Esophagus muscularis mucosa (tissue), 4 donors: ENCODE measurements around the gene CCNY. TPM values are rescaled to one million over a fixed set of nuclear protein-coding genes. Genes with fewer than 3 reads are reported as not detected.
"Not testable (repeated sequence)": the region's sequence is repeated elsewhere in the genome, so short reads cannot be mapped to it uniquely, and the experiment has no call there.

Experiments
- DNase-seq: peaks from one replicate; pipeline ENCODE4 v3.0.0-alpha.2; 2017; ENCODE audit errors: extremely low spot score
- H3K27ac ChIP-seq, 4 donors: fragments of 200-600 bp; sonication (generic); replicated peaks in 1 of 4; 1 replicate in 3 of 4; 2 replicates in 1 of 4; pipeline ENCODE4 v1.5.1; 2016 to 2019; ENCODE audit warnings: mild to moderate bottlenecking in 1 of 4
- H3K27me3 ChIP-seq, 4 donors: fragments of 200-600 bp; sonication (generic); one replicate each; pipeline versions ENCODE4 v1.5.1 to v1.6.0; 2016 to 2019
- H3K36me3 ChIP-seq, 4 donors: fragments of 200-600 bp; sonication (generic); one replicate each; pipeline ENCODE4 v1.5.1; 2016 to 2019
- H3K4me1 ChIP-seq, 4 donors: fragments of 200-600 bp; sonication (generic); one replicate each; pipeline ENCODE4 v1.5.1; 2016 to 2019
- H3K4me3 ChIP-seq, 4 donors: fragments of 200-600 bp; sonication (generic); 1 replicate in 2 of 4; 2 replicates in 2 of 4; pipeline ENCODE4 v1.5.1; 2016 to 2019; ENCODE audit warnings: mild to moderate bottlenecking in 4 of 4, moderate library complexity in 1 of 4
- H3K9me3 ChIP-seq, 4 donors: fragments of 200-600 bp; sonication (generic); 1 replicate in 3 of 4; 2 replicates in 1 of 4; pipeline ENCODE4 v1.5.1; 2016 to 2019
- EP300 ChIP-seq: sonication (generic); formaldehyde crosslinking; IDR thresholded peaks from one replicate; pipeline ENCODE4 v1.6.1; 2017; ENCODE audit warnings: antibody characterized with exemption
- POLR2A ChIP-seq: fragments of 450-650 bp; IDR thresholded peaks from one replicate; pipeline ENCODE4 v1.6.1; 2017; ENCODE audit warnings: antibody characterized with exemption, moderate library complexity, mild to moderate bottlenecking, low read depth
- POLR2AphosphoS5 ChIP-seq, 2 donors: sonication (generic); formaldehyde crosslinking; IDR thresholded peaks; one replicate each; pipeline ENCODE4 v1.6.1; 2017; ENCODE audit warnings: antibody characterized with exemption in 2 of 2
- WGBS: methylation state at CpG from one replicate; pipeline ENCODE4 v1.1.5; 2018; 5-methylcytosine and 5-hydroxymethylcytosine counted together
- intact Hi-C: fragments of 100-400 bp; cut with DNase I; formaldehyde crosslinking; loops from one replicate; pipeline ENCODE4 v1.15.1; 2023
- total RNA-seq, 4 donors: library from RNA; depleted of rRNA; stranded (reverse); fragments of >200 nt; gene quantifications; one replicate each; pipeline versions ENCODE4 v1.1.0 to v1.2.1, GENCODE V29; 2016
- TF ChIP-seq, protein P1 (sequence below), 3 experiments: fragments of 200-600 bp in 2 of 3; fragments of 450-650 bp in 1 of 3; sonication (generic) in 2 of 3; IDR thresholded peaks; one replicate each; pipeline ENCODE4 v1.5.1; 2017 to 2019; ENCODE audit warnings: antibody characterized with exemption in 3 of 3, mild to moderate bottlenecking in 2 of 3, moderate library complexity in 1 of 3

Gene CCNY
- total RNA-seq, 4 donors from 2014 or later, result 36.6 to 53.5 (median 47.0) TPM

DNA sequence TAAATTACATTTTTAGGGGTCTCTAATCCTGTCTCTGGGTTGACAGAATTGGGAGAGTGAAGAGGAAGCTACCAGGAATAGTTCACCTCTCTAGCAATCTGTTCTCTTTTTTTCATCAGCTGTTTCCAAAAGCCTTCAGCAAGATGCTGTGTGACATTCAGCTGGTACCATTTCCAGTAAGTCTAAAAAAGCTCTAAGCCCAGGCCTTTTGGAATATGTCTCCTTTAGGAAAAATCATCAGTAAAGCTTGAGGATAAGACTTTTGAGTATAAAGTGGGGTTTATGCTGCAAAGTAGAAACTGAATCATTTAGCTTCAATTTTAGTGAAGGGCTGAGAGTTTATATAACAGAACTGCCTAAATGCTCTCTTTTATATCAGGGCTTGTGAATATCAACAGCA is 81.5 kb downstream of the CCNY start:
- Histone ChIP-seq H3K27ac (peak overlapping the region; percentile 4 to 59 (median 44)), H3K36me3 (no peaks in the 10 kb centered on the region), H3K27me3 (no peaks in the 10 kb centered on the region), H3K4me3 (no peak overlapping the region), H3K9me3 (no peaks in the 10 kb centered on the region), H3K4me1 (peaks cover 64 to 93% (median 72%) of the 10 kb centered on the region in 4 donors)
- no peak for DNase-seq
- TF ChIP-seq EP300, result no peak
- no peak for TF ChIP-seq POLR2A
- no peak for TF ChIP-seq POLR2AphosphoS5 (IDR thresholded peaks at IDR 0.05)
- TF ChIP-seq, protein P1, sequence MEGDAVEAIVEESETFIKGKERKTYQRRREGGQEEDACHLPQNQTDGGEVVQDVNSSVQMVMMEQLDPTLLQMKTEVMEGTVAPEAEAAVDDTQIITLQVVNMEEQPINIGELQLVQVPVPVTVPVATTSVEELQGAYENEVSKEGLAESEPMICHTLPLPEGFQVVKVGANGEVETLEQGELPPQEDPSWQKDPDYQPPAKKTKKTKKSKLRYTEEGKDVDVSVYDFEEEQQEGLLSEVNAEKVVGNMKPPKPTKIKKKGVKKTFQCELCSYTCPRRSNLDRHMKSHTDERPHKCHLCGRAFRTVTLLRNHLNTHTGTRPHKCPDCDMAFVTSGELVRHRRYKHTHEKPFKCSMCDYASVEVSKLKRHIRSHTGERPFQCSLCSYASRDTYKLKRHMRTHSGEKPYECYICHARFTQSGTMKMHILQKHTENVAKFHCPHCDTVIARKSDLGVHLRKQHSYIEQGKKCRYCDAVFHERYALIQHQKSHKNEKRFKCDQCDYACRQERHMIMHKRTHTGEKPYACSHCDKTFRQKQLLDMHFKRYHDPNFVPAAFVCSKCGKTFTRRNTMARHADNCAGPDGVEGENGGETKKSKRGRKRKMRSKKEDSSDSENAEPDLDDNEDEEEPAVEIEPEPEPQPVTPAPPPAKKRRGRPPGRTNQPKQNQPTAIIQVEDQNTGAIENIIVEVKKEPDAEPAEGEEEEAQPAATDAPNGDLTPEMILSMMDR (IDR thresholded peaks at IDR 0.05), result no peak
- intact Hi-C loops, result loop anchor here (5.0 kb wide), 1 partner anchor 80 kb away; the partner anchor contains the start of gene CCNY

DNA sequence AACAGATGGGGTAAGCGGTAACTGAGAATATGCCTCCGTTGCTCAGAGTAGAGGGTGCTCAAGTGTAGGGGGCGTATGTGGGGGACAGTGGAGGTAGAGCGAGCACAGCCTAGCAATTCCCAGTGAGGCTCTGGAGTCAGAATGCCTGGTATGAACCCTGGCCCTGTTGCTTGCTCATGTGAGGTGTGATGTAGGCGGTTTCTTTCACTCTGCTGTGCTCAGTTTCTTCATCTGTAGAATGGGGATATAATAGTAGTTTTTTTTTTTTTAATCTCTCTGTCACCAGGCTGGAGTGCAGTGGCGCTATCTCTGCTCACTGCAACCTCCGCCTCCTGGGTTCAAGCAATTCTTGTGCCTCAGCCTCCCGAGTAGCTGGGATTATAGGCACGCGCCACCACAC is 82.3 kb downstream of the CCNY start:
- H3K27me3 ChIP-seq, H3K4me3 ChIP-seq, DNase-seq, H3K36me3 ChIP-seq, H3K9me3 ChIP-seq: not testable (repeated sequence)
- intact Hi-C loops, result loop anchor here (5.0 kb wide), 1 partner anchor 81 kb away; the partner anchor contains the start of gene CCNY
- Histone ChIP-seq H3K4me1 (peaks cover 59 to 93% (median 73%) of the 10 kb centered on the region in 4 donors), H3K27ac (peak overlapping the region in 3 of 4 donors; percentile 35 to 59 (median 53))
- WGBS, result 98% methylated on average over 10 of the region's 10 CpGs

DNA sequence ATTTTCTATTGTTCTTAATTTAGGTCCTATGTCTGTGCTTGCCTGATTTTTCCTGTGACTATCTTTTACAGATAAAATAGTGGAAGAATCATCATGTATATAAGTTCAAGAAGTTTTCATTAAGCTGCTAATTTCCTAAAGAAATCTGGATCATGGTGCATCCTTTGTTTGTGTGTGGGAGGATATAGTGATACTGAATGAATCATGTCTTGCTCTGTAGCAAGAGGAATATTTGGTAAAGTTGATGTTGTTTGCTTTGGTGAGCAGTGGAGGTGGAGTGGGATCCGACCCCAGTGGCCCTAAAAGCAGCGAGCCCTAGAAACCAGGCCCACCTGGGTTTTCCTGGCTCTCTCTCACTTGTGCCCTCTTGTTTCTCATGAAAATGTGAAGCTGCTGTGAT is 83.7 kb downstream of the CCNY start:
- no peaks in the 10 kb centered on the region for H3K36me3 ChIP-seq
- H3K27me3 ChIP-seq, result no peaks in the 10 kb centered on the region
- 80% methylated on average over 2 of the region's 2 CpGs for WGBS
- intact Hi-C loops, result no loop called here
- H3K4me3 ChIP-seq, result no peak overlapping the region
- H3K9me3 ChIP-seq, result no peaks in the 10 kb centered on the region
- TF ChIP-seq POLR2AphosphoS5 (IDR thresholded peaks at IDR 0.05) (no peak), EP300 (no peak), POLR2A (no peak)
- TF ChIP-seq, protein P1 (IDR thresholded peaks at IDR 0.05), result no peak
- DNase-seq, result no peak
- H3K4me1 ChIP-seq, result peaks cover 62 to 96% (median 79%) of the 10 kb centered on the region in 4 donors
- H3K27ac ChIP-seq, result peak overlapping the region in 1 of 4 donors; percentile 75

DNA sequence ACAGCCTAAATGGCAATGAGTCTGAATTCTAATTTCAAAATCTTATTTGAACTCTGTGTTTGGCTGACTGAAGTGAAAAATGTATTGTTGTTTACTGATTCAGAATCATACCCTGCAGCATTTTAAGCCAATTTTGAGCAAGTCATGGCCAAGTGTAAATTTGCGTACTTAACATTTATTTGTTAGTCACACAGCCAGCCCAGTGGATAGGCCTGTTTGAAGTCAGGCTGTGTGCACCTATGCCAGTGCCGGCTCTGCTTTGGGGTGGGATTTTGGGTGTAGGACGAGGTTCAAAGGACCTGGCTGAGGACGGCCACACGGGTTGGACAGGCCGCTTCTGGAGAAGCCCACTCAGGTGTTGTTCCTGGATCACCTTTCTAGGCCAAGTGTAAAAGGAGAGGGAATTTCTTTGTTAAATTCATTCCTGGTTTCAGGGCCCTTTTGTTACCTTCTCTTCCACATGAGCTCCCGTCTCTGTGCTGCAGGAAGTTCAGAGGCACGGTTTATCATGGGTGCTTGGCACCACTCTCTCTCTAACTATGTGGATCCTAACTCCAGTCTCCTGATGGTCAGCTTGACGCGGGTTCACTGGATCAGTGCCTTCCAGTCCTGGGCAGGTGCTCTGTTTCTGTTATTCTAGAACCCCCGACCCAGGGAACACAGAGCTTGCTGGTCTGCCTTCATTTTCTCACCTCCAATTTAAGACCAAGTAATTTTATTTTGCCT is 84.7 kb downstream of the CCNY start:
- DNase-seq, result no peak
- WGBS, result 89% methylated on average over 11 of the region's 11 CpGs
- intact Hi-C loops, result no loop called here
- H3K9me3 ChIP-seq, result no peaks in the 10 kb centered on the region
- peak overlapping the region; percentile 75 to 80 (median 77) for H3K27ac ChIP-seq
- no peaks in the 10 kb centered on the region for H3K27me3 ChIP-seq
- TF ChIP-seq POLR2AphosphoS5 (IDR thresholded peaks at IDR 0.05) (no peak), EP300 (no peak), POLR2A (no peak)
- TF ChIP-seq, protein P1 (IDR thresholded peaks at IDR 0.05), result no peak
- no peaks in the 10 kb centered on the region for H3K36me3 ChIP-seq
- peak overlapping the region in 2 of 4 donors; percentile 2 to 24 for H3K4me3 ChIP-seq
- peaks cover 61 to 96% (median 79%) of the 10 kb centered on the region in 4 donors for H3K4me1 ChIP-seq

DNA sequence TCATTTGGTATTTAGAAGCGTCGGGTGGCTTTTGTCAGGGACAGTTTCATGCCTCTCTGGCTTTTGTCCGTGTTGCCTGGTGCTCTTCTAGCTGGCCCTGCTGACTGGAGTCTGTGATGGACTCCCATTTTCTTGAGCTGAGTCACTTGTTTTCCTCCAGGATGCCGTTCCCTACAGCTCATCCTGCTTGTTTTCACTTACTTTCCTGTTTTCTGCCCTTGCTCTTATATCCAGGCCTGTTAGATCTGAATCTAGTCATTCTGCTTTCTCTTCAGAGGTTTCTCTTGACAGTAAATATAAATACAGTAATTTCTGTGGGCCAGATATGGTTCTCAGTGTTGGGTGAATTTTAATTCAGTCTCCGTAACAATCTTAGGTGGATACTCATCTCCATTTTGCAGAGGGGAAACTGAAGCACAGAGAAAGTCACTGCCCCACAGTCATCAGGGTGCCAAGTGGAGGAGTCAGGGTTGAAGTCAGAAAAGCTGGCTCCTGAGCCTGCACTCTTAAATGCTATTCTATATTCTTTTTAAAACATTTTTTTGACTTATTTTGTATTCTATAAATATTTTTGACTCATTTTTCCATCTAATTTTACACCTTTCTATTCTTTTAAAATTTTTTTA is 85.4 kb downstream of the CCNY start:
- H3K4me1 ChIP-seq, result peaks cover 62 to 93% (median 78%) of the 10 kb centered on the region in 4 donors
- peak overlapping the region; percentile 75 to 80 (median 77) for H3K27ac ChIP-seq
- WGBS, result 45% methylated on average over 5 of the region's 5 CpGs
- no peaks in the 10 kb centered on the region for H3K36me3 ChIP-seq
- no peaks in the 10 kb centered on the region for H3K27me3 ChIP-seq
- DNase-seq, result no peak
- H3K4me3 ChIP-seq, result peak overlapping the region in 2 of 4 donors; percentile 2 to 24
- H3K9me3 ChIP-seq, result no peaks in the 10 kb centered on the region
- peak; percentile 59 to 71 for TF ChIP-seq POLR2AphosphoS5 (IDR thresholded peaks at IDR 0.05)
- TF ChIP-seq, protein P1 (IDR thresholded peaks at IDR 0.05), result no peak
- intact Hi-C loops, result no loop called here
